DMS 273 (cell line): ENCODE results near the gene COL4A3.

ENCODE experiments used
- DNase-seq: peaks from one replicate; lab custom pipeline; 2025; ENCODE audit not compliant: unreplicated experiment; lab: John Stamatoyannopoulos, UW

COL4A3 gene

GRCh38 chr2:227163998-227164762, at the start of gene COL4A3, which contains the start of gene COL4A4:
Gene COL4A3 (plus strand): TSS chr2:227164624. CDS start chr2:227164727, 103 bp downstream.
Gene COL4A4 (minus strand): TSS chr2:227164205. CDS start chr2:227147483, 16,722 bp downstream.
- peak; percentile 87 for DNase-seq

GRCh38 chr2:227115761-227116160, 48.7 kb upstream of the COL4A3 start:
- no peak for DNase-seq

- no peak for DNase-seq
Observed at GRCh38 chr2:227117027-227117426, 47.4 kb upstream of the COL4A3 start.

- no peak for DNase-seq
Observed at GRCh38 chr2:227117852-227118251, 46.6 kb upstream of the COL4A3 start.

- DNase-seq: no peak
Observed at GRCh38 chr2:227118353-227118752, 46.1 kb upstream of the COL4A3 start.

- no peak for DNase-seq
Observed at GRCh38 chr2:227123697-227124096, 40.7 kb upstream of the COL4A3 start.

- no peak for DNase-seq
Observed at GRCh38 chr2:227124811-227125210, 39.6 kb upstream of the COL4A3 start.

GRCh38 chr2:227125506-227125905, 38.9 kb upstream of the COL4A3 start:
- no peak for DNase-seq

GRCh38 chr2:227127201-227127600, 37.2 kb upstream of the COL4A3 start:
- no peak for DNase-seq

GRCh38 chr2:227130636-227131035, 33.8 kb upstream of the COL4A3 start:
- DNase-seq: no peak

- peak; percentile 72 for DNase-seq
Observed at GRCh38 chr2:227132986-227133385, 31.4 kb upstream of the COL4A3 start.

GRCh38 chr2:227134591-227134990, 29.8 kb upstream of the COL4A3 start:
- no peak for DNase-seq

- no peak for DNase-seq
Observed at GRCh38 chr2:227141301-227141700, 23.1 kb upstream of the COL4A3 start.

GRCh38 chr2:227143895-227144294, 20.5 kb upstream of the COL4A3 start:
- DNase-seq: no peak

GRCh38 chr2:227146456-227146855, 18.0 kb upstream of the COL4A3 start:
- DNase-seq: no peak

GRCh38 chr2:227147023-227147422, 17.4 kb upstream of the COL4A3 start:
- DNase-seq: no peak

GRCh38 chr2:227148106-227148505, 16.3 kb upstream of the COL4A3 start:
- no peak for DNase-seq

GRCh38 chr2:227150222-227150936, 14.0 kb upstream of the COL4A3 start:
- no peak for DNase-seq

- DNase-seq: no peak
Observed at GRCh38 chr2:227152093-227152766, 12.2 kb upstream of the COL4A3 start.

GRCh38 chr2:227153307-227153706, 11.1 kb upstream of the COL4A3 start:
- DNase-seq: peak; percentile 24

GRCh38 chr2:227153758-227154486, 10.5 kb upstream of the COL4A3 start:
- DNase-seq: peak; percentile 31
